ENCODE results near the gene CDH23.

Gene CDH23

DNA sequence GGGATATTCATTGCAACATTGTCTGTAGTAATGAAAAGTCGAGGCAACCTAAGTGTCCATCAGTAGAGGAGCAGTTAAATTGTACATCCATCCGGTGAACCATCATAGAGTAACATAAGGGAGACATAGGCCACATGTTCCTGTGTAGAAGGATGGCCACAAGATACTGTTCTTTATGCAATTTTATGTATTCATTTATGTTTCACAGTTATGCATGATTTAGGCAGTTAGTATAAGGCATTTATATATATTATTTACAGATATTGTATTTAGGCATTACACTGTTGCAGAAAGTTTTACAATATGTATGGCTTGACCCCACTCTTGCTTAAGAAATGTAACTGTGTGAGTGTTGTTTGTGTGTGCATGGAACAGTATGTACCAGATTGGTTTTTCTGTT is 36.0 kb upstream of the CDH23 start:
- no peak for DNase-seq (ENCODE audit: low read depth)
- H3K4me3 ChIP-seq (ENCODE audit: low read depth, low read length): no peak overlapping the region
- TF ChIP-seq, protein P1, sequence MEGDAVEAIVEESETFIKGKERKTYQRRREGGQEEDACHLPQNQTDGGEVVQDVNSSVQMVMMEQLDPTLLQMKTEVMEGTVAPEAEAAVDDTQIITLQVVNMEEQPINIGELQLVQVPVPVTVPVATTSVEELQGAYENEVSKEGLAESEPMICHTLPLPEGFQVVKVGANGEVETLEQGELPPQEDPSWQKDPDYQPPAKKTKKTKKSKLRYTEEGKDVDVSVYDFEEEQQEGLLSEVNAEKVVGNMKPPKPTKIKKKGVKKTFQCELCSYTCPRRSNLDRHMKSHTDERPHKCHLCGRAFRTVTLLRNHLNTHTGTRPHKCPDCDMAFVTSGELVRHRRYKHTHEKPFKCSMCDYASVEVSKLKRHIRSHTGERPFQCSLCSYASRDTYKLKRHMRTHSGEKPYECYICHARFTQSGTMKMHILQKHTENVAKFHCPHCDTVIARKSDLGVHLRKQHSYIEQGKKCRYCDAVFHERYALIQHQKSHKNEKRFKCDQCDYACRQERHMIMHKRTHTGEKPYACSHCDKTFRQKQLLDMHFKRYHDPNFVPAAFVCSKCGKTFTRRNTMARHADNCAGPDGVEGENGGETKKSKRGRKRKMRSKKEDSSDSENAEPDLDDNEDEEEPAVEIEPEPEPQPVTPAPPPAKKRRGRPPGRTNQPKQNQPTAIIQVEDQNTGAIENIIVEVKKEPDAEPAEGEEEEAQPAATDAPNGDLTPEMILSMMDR (IDR thresholded peaks at IDR 0.05; ENCODE audit: control insufficient read depth, extremely low read depth, insufficient read depth): no peak

DNA sequence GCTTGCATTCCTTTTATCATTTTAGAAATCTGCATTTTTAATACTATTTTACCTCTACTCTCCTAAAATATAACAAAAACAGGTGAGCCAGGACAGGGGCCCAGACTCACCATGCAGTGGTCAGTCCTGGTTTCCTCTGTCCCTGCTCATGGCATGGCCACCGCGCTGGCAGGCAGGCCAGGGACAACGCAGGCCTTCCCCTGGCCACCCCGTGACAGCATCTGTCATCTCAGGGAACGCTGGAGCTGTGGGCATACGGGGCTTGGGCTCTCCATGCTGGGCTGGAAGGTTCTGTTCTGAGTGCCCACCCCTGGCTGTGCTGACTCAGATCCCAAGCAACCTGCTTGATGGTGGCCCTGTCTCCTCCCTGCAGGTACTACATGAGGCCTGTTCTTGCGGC is 35.1 kb upstream of the CDH23 start:
- TF ChIP-seq, protein P1 (IDR thresholded peaks at IDR 0.05; ENCODE audit: control insufficient read depth, extremely low read depth, insufficient read depth): no peak
- DNase-seq (ENCODE audit: low read depth): no peak
- no peak overlapping the region for H3K4me3 ChIP-seq (ENCODE audit: low read depth, low read length)

DNA sequence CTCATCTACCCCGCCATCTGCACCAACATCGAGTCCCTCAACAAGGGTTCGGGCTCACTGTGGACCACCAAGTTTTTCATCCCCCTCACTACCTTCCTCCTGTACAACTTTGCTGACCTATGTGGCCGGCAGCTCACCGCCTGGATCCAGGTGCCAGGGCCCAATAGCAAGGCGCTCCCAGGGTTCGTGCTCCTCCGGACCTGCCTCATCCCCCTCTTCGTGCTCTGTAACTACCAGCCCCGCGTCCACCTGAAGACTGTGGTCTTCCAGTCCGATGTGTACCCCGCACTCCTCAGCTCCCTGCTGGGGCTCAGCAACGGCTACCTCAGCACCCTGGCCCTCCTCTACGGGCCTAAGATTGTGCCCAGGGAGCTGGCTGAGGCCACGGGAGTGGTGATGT is 34.6 kb upstream of the CDH23 start:
- H3K4me3 ChIP-seq (ENCODE audit: low read depth, low read length): no peak overlapping the region
- TF ChIP-seq, protein P1 (IDR thresholded peaks at IDR 0.05; ENCODE audit: control insufficient read depth, extremely low read depth, insufficient read depth): no peak
- no peak for DNase-seq (ENCODE audit: low read depth)

DNA sequence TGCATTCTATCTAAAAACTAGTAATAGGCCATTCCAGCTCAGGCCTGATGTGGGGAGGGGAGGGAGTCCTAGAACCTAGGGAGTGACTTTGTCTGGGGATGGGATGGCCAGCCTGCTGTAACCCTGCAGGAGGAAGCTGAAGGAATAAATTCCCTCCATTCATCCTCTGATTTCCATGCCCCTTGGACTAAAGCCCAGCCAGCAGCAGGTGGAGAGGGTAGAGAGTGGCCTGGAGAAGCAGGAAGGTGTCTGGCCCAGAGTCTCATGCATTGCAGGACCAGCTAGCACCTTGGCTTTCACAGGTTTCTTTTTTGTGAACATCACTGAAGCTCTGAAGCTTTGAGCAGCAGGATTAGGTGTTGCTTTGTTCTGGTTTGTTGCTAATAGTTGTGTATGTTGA is 32.8 kb upstream of the CDH23 start:
- H3K4me3 ChIP-seq (ENCODE audit: low read depth, low read length): no peak overlapping the region
- no peak for DNase-seq (ENCODE audit: low read depth)
- TF ChIP-seq, protein P1 (IDR thresholded peaks at IDR 0.05; ENCODE audit: control insufficient read depth, extremely low read depth, insufficient read depth): no peak

DNA sequence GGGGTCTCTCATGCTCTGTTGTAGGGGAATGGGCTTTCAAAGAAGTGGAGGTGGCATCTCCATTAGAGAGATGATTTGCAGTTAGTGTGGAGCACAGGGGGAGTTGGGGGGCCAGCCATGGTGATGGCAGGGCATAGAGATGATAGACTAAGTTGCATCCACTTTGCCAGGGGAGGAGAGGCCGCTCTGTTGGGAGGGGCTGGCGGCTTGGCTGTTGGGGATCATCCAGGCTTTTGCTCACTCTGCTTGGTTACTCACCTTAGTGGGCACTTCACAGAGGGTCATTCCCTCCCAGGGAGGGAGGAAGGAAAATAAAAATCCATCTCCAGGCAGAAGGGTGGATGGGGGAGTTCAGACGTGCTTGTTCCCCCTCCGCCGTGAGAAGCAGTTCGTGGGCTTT is 31.4 kb upstream of the CDH23 start:
- DNase-seq (ENCODE audit: low read depth): no peak
- TF ChIP-seq, protein P1 (IDR thresholded peaks at IDR 0.05; ENCODE audit: control insufficient read depth, extremely low read depth, insufficient read depth): no peak
- H3K4me3 ChIP-seq (ENCODE audit: low read depth, low read length): no peak overlapping the region

DNA sequence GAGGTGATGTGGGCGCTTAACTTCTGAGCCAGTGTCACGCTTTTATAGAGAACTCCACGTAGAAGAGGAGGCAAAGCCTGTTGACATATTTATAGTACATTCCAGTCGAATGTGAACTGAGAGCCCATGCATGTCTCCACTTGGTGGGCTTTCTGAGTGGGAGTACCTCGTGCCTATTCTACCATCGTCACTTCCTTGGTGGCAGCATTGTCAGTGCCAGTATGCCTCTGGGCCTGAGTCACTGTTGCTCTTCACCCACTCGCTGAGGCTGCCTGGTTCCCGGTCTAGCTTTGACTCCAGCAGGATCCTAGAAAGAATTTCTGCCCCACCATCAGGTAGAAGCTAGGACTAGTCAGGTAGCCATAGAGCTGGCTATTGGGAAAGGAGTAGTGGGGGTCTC is 30.0 kb upstream of the CDH23 start:
- TF ChIP-seq, protein P1 (IDR thresholded peaks at IDR 0.05; ENCODE audit: control insufficient read depth, extremely low read depth, insufficient read depth): no peak
- DNase-seq (ENCODE audit: low read depth): no peak

DNA sequence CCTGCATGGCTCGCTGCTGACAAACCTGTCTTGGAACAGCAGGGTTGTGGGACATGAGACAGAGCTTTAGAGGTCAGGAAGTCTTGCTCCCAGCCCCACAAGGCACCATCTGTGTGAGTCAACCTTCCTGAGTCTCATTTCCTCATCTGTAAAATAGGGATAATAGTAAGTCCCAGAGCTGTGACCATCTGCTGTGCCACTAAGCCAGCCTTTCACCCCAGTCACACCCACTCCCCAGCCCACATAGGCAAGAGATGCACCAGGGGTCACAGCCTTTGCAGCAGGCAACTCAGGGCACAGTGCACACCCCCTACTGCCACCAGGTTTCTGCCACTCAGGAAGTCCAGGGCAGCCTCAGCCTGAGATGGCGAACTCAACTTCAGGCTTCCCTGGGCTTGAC is 29.4 kb upstream of the CDH23 start:
- no peak overlapping the region for H3K4me3 ChIP-seq (ENCODE audit: low read depth, low read length)
- no peak for DNase-seq (ENCODE audit: low read depth)
- TF ChIP-seq, protein P1 (IDR thresholded peaks at IDR 0.05; ENCODE audit: control insufficient read depth, extremely low read depth, insufficient read depth): no peak

More for the DNA sequence above, 30.0 kb upstream of the CDH23 start:
- H3K4me3 ChIP-seq (ENCODE audit: low read depth, low read length): no peak overlapping the region
